ENCODE data around the gene NECTIN2.

GRCh38 chr19:44856421-44857083, 10.5 kb downstream of the NECTIN2 start:
- no peak for TF ChIP-seq CTCF (IDR thresholded peaks at IDR 0.05; ENCODE audit: low read depth, low read length)
- no peak for TF ChIP-seq EZH2phosphoT487 (IDR thresholded peaks at IDR 0.05; ENCODE audit: low read depth)
